MCF 10A (cell line): Measurements from ENCODE around the gene FAM13A. TPM values are rescaled to one million over a fixed set of nuclear protein-coding genes. Genes with fewer than 3 reads are reported as not detected.

Experiments
- BruUV-seq: library from RNA; stranded (reverse); fragments of 400-500 nt; replicated peaks from 2 replicates; lab custom pipeline; 2021; lab: Mats Ljungman, UMichigan
- CTCF ChIA-PET: fragments of 300-600 bp; sonication (Branson Sonifier 250); formaldehyde crosslinking; extraction: SDS; loops from one replicate; lab custom pipeline; 2021; ENCODE audit warnings: antibody characterized with exemption, inconsistent platforms; lab: Yijun Ruan, JAX
- POLR2A ChIA-PET: fragments of 300-600, 350-650 bp; sonication (Branson Sonifier 250); formaldehyde crosslinking; extraction: SDS; loops from one replicate; lab custom pipeline; 2020; ENCODE audit warnings: antibody characterized with exemption, inconsistent platforms; lab: Yijun Ruan, JAX
- DNase-seq: peaks from one replicate; pipeline ENCODE4 v3.0.0-alpha.2; 2018; ENCODE audit not compliant: unreplicated experiment
- H3K27ac Mint-ChIP-seq: one replicate; pipeline ENCODE4 v1.8.0; 2022; ENCODE audit warnings: mild to moderate bottlenecking, low read depth, mixed read lengths; ENCODE audit not compliant: unreplicated experiment
- H3K27me3 Mint-ChIP-seq: one replicate; pipeline ENCODE4 v1.8.0; 2022; ENCODE audit warnings: mixed read lengths; ENCODE audit not compliant: insufficient read depth, unreplicated experiment
- H3K36me3 Mint-ChIP-seq: one replicate; pipeline ENCODE4 v1.8.0; 2022; ENCODE audit warnings: mild to moderate bottlenecking, moderate library complexity, mixed read lengths; ENCODE audit not compliant: insufficient read depth, unreplicated experiment
- H3K4me1 Mint-ChIP-seq: one replicate; pipeline ENCODE4 v1.8.0; 2022; ENCODE audit warnings: mixed read lengths; ENCODE audit not compliant: insufficient read depth, unreplicated experiment
- H3K4me3 Mint-ChIP-seq: one replicate; pipeline ENCODE4 v1.8.0; 2022; ENCODE audit warnings: mild to moderate bottlenecking, moderate library complexity, mixed read lengths; ENCODE audit not compliant: unreplicated experiment
- H3K9me3 Mint-ChIP-seq: one replicate; pipeline ENCODE4 v1.8.0; 2022; ENCODE audit warnings: mixed read lengths; ENCODE audit not compliant: unreplicated experiment
- intact Hi-C: fragments of 100-400 bp; cut with micrococcal nuclease; formaldehyde crosslinking; loops from 2 replicates; pipeline ENCODE4 v1.14.1; 2022
- total RNA-seq: library from RNA; stranded (reverse); gene quantifications from 2 replicates; pipeline ENCODE4 v1.2.3, GENCODE V29; 2022
- TF ChIP-seq, protein P1 (sequence below): fragments of 200-600 bp; IDR thresholded peaks from one replicate; pipeline ENCODE4 v1.8.0; 2022; ENCODE audit warnings: antibody characterized with exemption, mild to moderate bottlenecking; ENCODE audit not compliant: unreplicated experiment

Gene FAM13A
- total RNA-seq, 1 experiment from 2014 or later = 11.1 TPM

DNA sequence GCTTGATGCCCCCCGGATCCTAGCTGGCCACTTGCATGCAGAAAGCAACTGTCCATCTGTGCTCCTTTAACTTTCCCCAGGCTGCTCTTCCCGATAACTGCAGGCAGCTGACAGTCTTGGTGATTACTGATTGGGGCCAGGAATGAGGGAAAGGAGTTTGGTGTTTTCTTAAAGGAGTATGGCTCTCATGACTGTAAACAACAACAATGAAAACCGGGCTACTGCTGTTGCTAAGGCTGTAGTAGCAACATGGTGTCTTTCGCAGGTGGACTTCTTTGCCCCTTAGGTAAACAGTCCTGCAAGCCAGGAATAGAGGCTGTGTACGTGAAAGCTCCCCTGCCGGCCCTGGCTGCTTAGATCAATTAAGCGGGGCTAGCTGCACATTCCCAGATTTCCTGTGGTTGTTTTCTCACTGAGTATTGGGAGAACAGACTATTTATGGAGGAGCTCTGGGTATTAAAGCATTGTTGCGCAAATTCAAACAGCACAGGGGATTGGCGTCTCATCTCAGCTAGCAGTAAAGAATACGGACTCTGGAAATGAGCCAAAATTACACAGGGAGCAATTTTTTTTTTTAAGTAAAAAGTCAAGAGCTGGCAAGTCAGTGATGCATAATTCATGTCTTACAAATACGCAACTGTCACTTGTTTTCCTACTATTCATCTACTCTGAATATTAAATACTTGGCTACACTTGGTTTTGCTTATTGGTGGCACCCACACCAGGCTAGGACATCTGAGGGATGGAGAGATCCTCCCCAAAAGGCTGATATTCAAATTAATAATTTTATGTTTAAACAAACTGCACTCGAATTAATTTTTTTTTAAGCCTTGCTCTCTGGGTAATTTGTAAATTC is 297.7 kb downstream of the FAM13A start:
- H3K36me3 Mint-ChIP-seq = peaks cover 11% of the 10 kb centered on the region
- no peak overlapping the region for H3K4me3 Mint-ChIP-seq
- BruUV-seq = no TSS peak
- no peak overlapping the region for H3K27ac Mint-ChIP-seq
- intact Hi-C loops = no loop called here
- ChIA-PET CTCF (interaction anchor here (0.6 to 0.7 kb wide), 2 partner anchors 251 to 430 kb away, joined by 3 to 5 read pairs; no protein-coding TSS in a partner anchor), POLR2A (interaction anchor here (0.5 to 0.7 kb wide), 4 partner anchors 24 to 258 kb away, joined by 3 to 4 read pairs (median 3); no protein-coding TSS in a partner anchor)
- H3K27me3 Mint-ChIP-seq = no peaks in the 10 kb centered on the region
- peak; percentile 54 for DNase-seq
- H3K4me1 Mint-ChIP-seq = no peaks in the 10 kb centered on the region
- H3K9me3 Mint-ChIP-seq = no peaks in the 10 kb centered on the region
- TF ChIP-seq, protein P1, sequence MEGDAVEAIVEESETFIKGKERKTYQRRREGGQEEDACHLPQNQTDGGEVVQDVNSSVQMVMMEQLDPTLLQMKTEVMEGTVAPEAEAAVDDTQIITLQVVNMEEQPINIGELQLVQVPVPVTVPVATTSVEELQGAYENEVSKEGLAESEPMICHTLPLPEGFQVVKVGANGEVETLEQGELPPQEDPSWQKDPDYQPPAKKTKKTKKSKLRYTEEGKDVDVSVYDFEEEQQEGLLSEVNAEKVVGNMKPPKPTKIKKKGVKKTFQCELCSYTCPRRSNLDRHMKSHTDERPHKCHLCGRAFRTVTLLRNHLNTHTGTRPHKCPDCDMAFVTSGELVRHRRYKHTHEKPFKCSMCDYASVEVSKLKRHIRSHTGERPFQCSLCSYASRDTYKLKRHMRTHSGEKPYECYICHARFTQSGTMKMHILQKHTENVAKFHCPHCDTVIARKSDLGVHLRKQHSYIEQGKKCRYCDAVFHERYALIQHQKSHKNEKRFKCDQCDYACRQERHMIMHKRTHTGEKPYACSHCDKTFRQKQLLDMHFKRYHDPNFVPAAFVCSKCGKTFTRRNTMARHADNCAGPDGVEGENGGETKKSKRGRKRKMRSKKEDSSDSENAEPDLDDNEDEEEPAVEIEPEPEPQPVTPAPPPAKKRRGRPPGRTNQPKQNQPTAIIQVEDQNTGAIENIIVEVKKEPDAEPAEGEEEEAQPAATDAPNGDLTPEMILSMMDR = no peak

DNA sequence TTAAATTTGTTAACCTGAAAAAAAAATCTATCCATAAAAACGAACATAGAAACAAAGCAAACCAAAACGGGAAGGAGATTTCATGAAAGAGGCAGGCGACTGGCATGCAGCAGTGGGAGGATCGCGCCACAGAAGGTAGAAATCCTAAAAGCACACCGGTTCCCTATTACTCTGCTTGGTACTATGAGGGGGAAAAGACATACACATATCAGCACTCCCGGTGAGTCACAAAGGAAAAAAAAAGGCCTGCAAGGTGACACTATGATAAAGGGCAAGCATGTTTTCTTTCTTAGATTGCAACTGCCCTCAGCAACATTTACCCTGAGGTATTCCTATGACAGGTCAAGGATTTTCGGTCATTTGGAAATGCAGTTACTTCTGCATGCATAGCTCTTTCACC is 298.7 kb downstream of the FAM13A start:
- no peak overlapping the region for H3K27ac Mint-ChIP-seq
- DNase-seq = no peak
- TF ChIP-seq, protein P1 = no peak
- H3K4me1 Mint-ChIP-seq = no peaks in the 10 kb centered on the region
- ChIA-PET CTCF (interaction anchor here (0.7 to 0.9 kb wide), 2 partner anchors 33 to 252 kb away, joined by 3 to 5 read pairs; no protein-coding TSS in a partner anchor), POLR2A (interaction anchor here (1.1 kb wide), 1 partner anchor 741 kb away, joined by 3 read pairs; no protein-coding TSS in a partner anchor)
- no peak overlapping the region for H3K4me3 Mint-ChIP-seq
- H3K9me3 Mint-ChIP-seq = no peaks in the 10 kb centered on the region
- intact Hi-C loops = no loop called here
- peaks cover 13% of the 10 kb centered on the region for H3K36me3 Mint-ChIP-seq
- BruUV-seq = no TSS peak
- H3K27me3 Mint-ChIP-seq = no peaks in the 10 kb centered on the region

DNA sequence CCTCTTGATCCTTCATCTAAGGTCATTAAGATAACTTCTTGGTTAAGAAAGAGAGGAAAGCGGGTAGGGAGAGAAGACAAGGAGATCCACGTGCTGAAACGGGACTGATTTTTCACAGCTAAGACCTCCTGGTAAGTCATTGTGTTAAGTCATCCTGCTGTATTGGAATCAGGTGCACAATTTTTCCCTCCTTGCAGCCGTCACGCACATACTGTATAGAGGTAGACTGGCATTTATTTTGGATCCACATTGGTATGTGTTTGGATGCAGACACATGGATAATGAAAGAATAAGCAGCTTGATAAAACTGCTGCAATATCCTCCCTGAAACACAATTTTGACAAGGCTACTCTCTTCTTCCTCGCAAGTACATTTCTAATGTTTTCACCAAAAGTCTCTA is 299.2 kb downstream of the FAM13A start:
- Mint-ChIP-seq H3K9me3 (no peaks in the 10 kb centered on the region), H3K27me3 (no peaks in the 10 kb centered on the region), H3K27ac (no peak overlapping the region), H3K36me3 (peaks cover 13% of the 10 kb centered on the region), H3K4me1 (no peaks in the 10 kb centered on the region), H3K4me3 (no peak overlapping the region)
- intact Hi-C loops = no loop called here
- TF ChIP-seq, protein P1 = no peak
- CTCF ChIA-PET = interaction anchor here (0.9 kb wide), 1 partner anchor 33 kb away, joined by 3 read pairs; no protein-coding TSS in a partner anchor
- no peak for DNase-seq
- BruUV-seq = no TSS peak
- POLR2A ChIA-PET = interaction anchor here (1.1 kb wide), 1 partner anchor 741 kb away, joined by 3 read pairs; no protein-coding TSS in a partner anchor

DNA sequence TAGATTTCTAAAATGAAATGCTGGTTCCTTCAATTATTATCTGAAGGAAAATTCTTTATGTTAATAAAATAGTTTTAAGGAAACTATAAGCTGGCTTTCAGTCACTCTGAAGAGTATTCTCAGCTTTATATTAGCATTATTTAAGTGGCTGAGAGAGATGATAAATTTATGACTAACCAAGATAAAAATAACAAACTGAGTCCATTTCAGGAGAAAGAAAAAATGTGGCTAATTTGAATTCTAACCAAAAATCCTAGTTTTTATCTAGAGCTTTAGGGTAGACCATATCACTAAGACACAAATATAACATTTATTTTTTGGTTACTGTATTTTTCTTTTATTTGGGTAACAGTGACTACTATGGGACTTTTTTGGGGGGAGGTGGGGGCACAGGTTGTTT is 299.9 kb downstream of the FAM13A start:
- intact Hi-C loops = no loop called here
- no peaks in the 10 kb centered on the region for H3K4me1 Mint-ChIP-seq
- TF ChIP-seq, protein P1 = no peak

More for the DNA sequence above, 299.9 kb downstream of the FAM13A start:
- H3K27ac Mint-ChIP-seq = no peak overlapping the region
- no peaks in the 10 kb centered on the region for H3K9me3 Mint-ChIP-seq
- no TSS peak for BruUV-seq
- no peak overlapping the region for H3K4me3 Mint-ChIP-seq
- ChIA-PET POLR2A (interaction anchor here (2.0 kb wide), 1 partner anchor 9 kb away, joined by 10 read pairs; no protein-coding TSS in a partner anchor), CTCF (interaction anchor here (1.2 to 2.1 kb wide), 2 partner anchors 61 to 267 kb away, joined by 3 to 5 read pairs; no protein-coding TSS in a partner anchor)
- DNase-seq = no peak
- H3K27me3 Mint-ChIP-seq = no peaks in the 10 kb centered on the region
- peaks cover 19% of the 10 kb centered on the region for H3K36me3 Mint-ChIP-seq
